GM21576 (cell line): ENCODE measurements around the gene ANKRD42.

Source experiments
- ATAC-seq: cut with Tn5 transposase; IDR thresholded peaks from one replicate; pipeline ENCODE4 v1.9.1; 2021; ENCODE audit warnings: mild to moderate bottlenecking, moderate library complexity; ENCODE audit not compliant: unreplicated experiment

ANKRD42 gene

DNA sequence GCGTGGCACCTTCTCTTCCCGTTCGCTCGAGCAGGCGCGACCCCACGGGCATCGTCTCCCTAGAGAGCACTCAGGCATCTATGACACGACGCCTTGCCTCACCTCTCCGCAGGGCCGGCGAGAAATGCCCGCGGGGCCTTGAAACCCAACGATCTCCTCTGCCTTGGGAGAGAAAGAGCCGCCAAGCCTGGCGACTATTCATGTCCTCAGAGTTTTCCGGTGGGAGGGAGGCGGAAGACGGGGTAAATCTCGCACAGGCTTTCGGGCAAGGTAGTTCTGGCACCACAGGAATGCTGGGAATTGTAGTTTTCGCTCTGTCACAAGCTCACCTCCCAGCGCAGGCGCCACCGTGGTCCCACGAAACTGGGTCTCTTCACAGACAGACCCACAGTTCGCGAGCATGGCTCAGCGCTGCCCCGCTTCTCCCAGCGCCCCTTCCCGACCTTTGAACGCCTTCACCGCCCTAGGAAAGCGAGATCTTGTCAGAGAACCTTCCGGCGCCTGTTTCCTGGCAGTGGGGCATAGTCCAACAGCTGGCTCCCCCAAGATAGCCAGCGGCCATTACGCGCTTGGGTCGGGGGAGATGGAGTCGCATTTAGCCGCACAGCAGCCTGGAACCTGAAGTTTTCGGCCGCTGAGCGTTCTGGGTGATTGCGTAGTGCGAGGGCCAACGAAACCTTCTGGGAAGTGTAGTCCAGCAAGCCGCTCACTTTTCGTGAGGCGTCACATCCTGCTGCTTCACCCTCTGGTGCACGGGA is 92.4 kb downstream of the ANKRD42 start, which contains the start of gene CCDC90B:
Gene CCDC90B (minus strand): TSS at position 597 of the 758 bp plus-strand sequence. CDS start 395 bp downstream, at position 202.
- peak; percentile 86 for ATAC-seq

DNA sequence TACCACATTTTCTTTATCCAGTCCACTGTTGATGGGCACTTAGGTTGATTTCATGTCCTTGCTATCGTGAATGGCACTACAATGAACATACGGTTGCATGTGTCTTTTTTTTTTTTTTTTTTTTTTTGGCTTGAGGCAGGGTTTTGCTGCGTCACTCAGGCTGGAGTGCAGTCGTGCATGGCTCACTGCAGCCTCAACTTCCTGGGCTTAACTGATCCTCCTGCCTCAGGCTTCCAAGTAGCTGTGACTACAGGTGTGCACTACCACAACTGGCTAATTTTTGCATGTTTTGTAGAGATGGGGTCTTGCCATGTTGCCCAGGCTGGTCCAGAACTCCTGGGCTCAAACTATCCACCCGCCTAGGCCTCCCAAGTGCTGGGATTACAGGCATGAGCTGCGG is 94.1 kb downstream of the ANKRD42 start:
- ATAC-seq = no peak

DNA sequence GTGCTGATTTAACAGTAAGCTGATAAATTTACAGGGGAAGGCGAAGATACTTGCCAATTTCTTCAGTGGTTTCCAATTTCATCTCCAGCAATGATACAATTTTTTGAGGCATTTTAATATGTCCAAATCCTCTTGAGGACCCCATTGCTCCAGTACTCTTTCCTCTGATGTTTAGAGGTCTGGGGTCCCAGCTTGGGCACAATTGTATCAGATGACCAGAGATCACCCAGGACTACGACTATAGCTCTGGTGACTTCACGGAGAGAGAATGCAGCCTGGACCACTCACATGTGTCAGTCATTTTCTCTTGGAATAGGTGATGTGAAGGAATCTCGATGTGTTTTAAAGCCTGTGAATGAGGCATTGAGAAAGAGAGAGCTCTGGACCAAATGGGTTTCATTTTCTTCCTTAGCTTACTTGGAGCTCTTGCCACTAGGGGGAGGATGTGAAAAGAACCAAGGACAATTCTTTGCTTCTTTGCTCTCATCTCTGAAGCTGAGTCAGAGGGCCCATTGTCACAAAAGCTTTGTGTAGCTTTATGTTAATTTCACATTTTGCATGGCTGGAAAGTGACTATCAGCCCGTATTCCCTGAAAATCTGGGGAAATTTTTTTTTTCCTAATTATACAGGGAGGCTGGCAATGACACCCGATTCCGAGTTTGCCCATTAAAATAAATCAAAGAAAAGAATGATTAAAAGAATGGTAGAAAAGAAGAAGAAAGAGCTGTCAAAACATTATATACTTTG is 99.4 kb downstream of the ANKRD42 start:
- peak; percentile 57 for ATAC-seq

DNA sequence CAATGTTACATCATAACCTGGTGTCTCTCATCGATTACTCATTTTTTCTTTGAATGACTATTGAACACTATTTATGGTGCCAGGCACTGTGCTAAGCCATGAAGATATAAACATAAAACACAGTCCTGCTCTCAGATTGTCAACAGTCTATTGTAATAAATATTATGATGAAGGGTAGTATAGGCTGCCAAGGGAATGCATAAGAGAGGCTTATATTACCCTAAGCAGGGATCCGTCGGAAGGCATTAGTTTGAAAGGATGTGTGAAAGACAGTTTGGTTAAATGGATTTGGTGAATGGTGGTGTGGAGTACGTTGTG is 99.9 kb downstream of the ANKRD42 start:
- ATAC-seq = no peak

DNA sequence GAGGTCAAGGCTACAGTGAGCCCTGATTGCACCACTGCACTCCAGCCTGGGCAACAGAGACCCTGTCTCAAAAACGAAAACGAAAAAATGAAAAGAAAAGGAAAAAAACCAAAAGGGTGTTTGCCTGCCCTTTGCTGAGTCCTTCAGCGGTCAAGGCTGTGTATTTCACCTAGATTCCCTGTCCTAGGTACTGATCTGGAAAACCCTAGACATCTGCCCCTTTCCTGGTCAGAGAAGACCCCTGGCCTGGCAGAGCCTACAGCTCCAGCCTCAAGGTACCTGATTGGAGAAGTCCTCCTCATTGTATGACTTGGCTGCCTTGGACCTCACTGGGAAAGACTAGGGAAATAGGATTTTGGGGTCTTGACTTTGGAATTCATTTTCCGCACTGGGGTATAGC is 100.7 kb downstream of the ANKRD42 start:
- ATAC-seq = no peak
